ENCODE results near the gene KLHL14. TPM values are rescaled to one million over a fixed set of nuclear protein-coding genes. Genes with fewer than 3 reads are reported as not detected.

Gene KLHL14
- total and polyA plus RNA-seq, 2 of the 13 experiments (the other 11 are each of a cell fraction or from before 2014, with no cell fraction given) = 16.0 to 41.8 TPM

DNA sequence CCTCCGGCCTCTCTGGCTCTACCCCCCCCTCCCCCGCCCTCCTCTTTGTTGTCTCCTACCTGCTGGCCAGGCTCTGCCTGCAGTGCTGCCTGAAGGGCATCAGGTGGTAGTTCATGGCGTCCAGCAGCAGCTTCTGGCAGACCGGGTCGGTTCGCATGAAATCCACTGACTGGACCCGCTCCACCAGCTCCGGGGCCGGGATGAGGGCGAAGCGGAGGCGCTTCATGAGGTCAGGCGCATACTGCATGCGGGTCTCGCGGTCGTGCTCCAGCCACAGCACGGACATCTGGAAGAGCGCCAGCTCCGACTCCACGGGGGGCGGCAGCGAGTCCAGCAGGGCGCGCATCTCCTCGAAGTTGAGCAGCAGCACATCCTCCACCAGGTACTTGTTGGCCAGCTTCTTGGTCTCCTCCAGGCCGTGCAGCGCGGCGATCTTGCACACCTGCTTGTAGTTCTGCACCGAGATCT lies 3.2 kb downstream of the KLHL14 start (continued):
- TF ChIP-seq ISL2 (CRISPR knock-in tag; IDR thresholded peaks at IDR 0.05) (no peak), SSRP1 (CRISPR knock-in tag; IDR thresholded peaks at IDR 0.05) (peak; percentile 19; the same call in 1 of the 2 replicates), PAX8 (CRISPR knock-in tag; IDR thresholded peaks at IDR 0.05; ENCODE audit: borderline replicate concordance) (no peak), RFX3 (CRISPR knock-in tag; IDR thresholded peaks at IDR 0.05) (no peak), SOX13 (IDR thresholded peaks at IDR 0.05) (0 out of 2 replicates have a peak, but pooled peaks have one; percentile 6), SOX13 (CRISPR knock-in tag; conservative IDR thresholded peaks at IDR 0.05 in 1 of 2, IDR thresholded peaks at IDR 0.05 in 1 of 2) (no peak), HDAC1 (CRISPR knock-in tag; IDR thresholded peaks at IDR 0.05) (peak; percentile 51; the same call in 1 of the 2 replicates), ETV6 (CRISPR knock-in tag; conservative IDR thresholded peaks at IDR 0.05) (0 out of 2 replicates have a peak, but pooled peaks have one; percentile 14), NFIC (IDR thresholded peaks at IDR 0.05; ENCODE audit: low read length) (no peak), NKX3-1 (CRISPR knock-in tag; IDR thresholded peaks at IDR 0.05) (no peak), ZSCAN21 (CRISPR knock-in tag; IDR thresholded peaks at IDR 0.05; ENCODE audit: borderline replicate concordance) (peak; percentile 33; the same call in 1 of the 2 replicates), ZC3H13 (CRISPR knock-in tag; IDR thresholded peaks at IDR 0.05) (peak; percentile 61), ZNF468 (CRISPR knock-in tag; IDR thresholded peaks at IDR 0.05) (no peak), SAP130 (CRISPR knock-in tag; IDR thresholded peaks at IDR 0.05; ENCODE audit: low read depth) (peak; percentile 45), ZNF816 (CRISPR knock-in tag; IDR thresholded peaks at IDR 0.05; ENCODE audit: borderline replicate concordance) (no peak; the same call in 1 of the 2 replicates), NFRKB (IDR thresholded peaks at IDR 0.05) (no peak), ZFP41 (CRISPR knock-in tag; IDR thresholded peaks at IDR 0.05; ENCODE audit: borderline replicate concordance) (0 out of 2 replicates have a peak, but pooled peaks have one; percentile 59), MYNN (CRISPR knock-in tag; IDR thresholded peaks at IDR 0.05; ENCODE audit: low read depth) (no peak), HOXA3 (CRISPR knock-in tag; IDR thresholded peaks at IDR 0.05) (0 out of 2 replicates have a peak, but pooled peaks have one; percentile 19)
- TF ChIP-seq, protein P1, sequence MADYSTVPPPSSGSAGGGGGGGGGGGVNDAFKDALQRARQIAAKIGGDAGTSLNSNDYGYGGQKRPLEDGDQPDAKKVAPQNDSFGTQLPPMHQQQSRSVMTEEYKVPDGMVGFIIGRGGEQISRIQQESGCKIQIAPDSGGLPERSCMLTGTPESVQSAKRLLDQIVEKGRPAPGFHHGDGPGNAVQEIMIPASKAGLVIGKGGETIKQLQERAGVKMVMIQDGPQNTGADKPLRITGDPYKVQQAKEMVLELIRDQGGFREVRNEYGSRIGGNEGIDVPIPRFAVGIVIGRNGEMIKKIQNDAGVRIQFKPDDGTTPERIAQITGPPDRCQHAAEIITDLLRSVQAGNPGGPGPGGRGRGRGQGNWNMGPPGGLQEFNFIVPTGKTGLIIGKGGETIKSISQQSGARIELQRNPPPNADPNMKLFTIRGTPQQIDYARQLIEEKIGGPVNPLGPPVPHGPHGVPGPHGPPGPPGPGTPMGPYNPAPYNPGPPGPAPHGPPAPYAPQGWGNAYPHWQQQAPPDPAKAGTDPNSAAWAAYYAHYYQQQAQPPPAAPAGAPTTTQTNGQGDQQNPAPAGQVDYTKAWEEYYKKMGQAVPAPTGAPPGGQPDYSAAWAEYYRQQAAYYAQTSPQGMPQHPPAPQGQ (CRISPR knock-in tag; IDR thresholded peaks at IDR 0.05; ENCODE audit: borderline replicate concordance) = no peak
- TF ChIP-seq, protein P2, sequence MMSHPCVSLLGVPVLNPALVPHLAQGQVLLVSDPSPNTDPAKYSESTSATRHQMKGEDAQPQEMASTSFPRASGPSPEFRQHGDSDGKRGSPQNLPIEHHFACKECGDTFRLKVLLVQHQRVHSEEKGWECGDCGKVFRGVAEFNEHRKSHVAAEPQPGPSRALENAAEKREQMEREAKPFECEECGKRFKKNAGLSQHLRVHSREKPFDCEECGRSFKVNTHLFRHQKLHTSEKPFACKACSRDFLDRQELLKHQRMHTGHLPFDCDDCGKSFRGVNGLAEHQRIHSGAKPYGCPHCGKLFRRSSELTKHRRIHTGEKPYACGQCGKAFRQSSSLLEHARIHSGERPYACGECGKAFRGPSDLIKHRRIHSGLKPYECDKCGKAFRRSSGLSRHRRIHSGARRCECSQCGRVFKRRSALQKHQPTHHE (CRISPR knock-in tag; IDR thresholded peaks at IDR 0.05; ENCODE audit: borderline replicate concordance) = no peak
- TF ChIP-seq, protein P3, sequence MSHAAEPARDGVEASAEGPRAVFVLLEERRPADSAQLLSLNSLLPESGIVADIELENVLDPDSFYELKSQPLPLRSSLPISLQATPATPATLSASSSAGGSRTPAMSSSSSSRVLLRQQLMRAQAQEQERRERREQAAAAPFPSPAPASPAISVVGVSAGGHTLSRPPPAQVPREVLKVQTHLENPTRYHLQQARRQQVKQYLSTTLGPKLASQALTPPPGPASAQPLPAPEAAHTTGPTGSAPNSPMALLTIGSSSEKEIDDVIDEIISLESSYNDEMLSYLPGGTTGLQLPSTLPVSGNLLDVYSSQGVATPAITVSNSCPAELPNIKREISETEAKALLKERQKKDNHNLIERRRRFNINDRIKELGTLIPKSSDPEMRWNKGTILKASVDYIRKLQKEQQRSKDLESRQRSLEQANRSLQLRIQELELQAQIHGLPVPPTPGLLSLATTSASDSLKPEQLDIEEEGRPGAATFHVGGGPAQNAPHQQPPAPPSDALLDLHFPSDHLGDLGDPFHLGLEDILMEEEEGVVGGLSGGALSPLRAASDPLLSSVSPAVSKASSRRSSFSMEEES (CRISPR knock-in tag; IDR thresholded peaks at IDR 0.05) = no peak
- TF ChIP-seq, protein P4, sequence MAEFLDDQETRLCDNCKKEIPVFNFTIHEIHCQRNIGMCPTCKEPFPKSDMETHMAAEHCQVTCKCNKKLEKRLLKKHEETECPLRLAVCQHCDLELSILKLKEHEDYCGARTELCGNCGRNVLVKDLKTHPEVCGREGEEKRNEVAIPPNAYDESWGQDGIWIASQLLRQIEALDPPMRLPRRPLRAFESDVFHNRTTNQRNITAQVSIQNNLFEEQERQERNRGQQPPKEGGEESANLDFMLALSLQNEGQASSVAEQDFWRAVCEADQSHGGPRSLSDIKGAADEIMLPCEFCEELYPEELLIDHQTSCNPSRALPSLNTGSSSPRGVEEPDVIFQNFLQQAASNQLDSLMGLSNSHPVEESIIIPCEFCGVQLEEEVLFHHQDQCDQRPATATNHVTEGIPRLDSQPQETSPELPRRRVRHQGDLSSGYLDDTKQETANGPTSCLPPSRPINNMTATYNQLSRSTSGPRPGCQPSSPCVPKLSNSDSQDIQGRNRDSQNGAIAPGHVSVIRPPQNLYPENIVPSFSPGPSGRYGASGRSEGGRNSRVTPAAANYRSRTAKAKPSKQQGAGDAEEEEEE (CRISPR knock-in tag; IDR thresholded peaks at IDR 0.05; ENCODE audit: borderline replicate concordance) = 0 out of 2 replicates have a peak, but pooled peaks have one; percentile 57

All from HepG2 (cell line).